Amygdala (tissue), 56 donors: ENCODE data around the gene TMEM178B.

Source experiments
- DNase-seq, 56 donors: peaks; one replicate each; lab custom pipeline; 2025; lab: John Stamatoyannopoulos, UW

TMEM178B gene

DNA sequence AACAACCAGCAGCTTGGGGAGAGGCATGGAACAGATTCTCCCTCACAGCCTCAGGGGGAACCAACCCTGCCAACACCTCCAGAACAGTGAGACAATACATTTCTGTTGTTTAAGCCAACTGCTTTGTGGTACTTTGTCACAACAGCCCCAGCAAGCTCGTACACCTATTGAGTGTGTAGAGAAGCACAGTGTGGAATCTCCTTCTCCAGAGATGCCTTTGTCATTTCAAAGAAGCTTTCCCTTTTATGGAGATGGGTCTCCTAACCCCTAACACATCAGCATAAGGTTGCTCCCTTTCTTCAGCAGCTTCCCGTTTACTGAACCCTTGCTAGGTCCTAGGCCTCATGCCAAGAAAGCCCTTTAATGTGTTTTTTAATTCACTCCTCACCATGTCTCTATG is 416.6 kb downstream of the TMEM178B start:
- no peak for DNase-seq

DNA sequence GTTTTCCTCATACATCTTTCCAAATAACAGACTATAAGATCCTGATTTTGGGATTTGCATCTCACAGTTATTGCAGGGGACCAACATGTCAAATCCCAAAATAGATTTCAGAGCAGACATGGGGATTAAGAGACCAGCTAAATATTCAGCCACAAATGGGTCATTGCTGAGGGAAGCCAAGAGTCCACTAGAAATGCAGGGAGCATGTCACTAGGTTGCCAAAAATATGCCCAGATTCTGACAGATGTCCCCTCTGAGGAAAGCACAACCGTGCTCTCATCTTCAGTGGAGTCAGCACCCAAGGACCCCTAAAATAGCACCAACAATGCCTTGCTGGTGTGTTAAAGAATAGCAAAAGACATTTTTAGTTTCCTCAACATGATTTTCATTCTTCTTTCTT is 421.2 kb downstream of the TMEM178B start:
- no peak for DNase-seq

DNA sequence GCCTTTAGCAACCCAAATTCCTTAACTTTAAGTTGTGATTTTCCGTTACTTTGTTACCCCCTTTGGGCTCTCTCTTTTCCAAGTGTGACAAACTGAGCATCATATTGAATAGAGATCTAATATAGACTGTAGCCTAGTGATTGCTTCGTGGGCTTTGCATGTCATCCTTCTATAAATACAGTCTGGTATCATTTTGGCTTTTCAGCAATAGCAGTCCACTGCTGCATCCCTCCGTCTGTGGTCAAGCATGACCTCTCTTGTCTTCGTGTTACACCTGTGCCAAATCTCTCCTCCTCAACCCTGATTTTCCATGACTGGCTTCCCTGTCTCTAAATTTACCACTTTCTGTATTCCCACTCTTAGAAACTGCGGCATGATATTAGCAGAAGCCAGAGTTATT is 423.5 kb downstream of the TMEM178B start:
- DNase-seq, result no peak

DNA sequence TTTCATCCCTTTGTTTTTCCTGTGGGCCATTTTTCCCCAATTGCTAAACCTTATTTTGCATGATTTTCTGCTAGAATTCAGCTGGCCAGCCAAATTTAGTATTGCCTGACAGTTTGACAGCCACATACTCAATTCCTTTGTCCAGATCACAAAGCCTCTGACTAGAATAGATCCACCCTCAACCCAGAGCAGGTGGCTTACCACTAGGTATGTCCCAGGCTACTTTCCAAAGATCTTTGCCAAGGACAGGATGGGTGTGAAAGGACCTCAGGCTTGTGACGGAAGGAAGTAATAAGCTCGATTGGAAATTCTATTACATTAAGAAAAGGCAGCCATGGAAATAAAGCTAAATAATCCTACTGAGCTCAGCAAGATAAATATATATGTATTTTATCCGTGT is 426.7 kb downstream of the TMEM178B start:
- DNase-seq, result no peak

DNA sequence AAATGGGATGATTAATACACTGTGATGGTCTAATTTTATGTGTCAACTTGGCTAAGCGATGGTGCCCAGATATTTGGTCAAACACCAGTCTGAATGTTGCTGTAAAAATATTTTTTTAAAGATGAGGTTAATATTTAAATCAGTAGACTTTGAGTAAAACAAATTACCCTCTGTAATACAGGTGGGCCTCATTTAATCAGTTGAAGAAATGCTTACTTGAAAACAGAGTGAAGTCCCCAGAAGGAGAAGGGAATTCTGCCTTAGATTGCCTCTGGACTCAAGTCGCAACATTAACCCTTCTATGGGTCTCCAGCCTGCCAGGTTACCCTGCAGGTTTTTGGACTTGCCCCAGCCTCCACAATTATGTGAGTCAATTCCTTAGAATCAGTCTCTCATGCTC is 427.6 kb downstream of the TMEM178B start:
- DNase-seq, result no peak

GRCh38 chr7:141511316-141511675 is 437.4 kb downstream of the TMEM178B start:
- peak in 4 of 56 donors; percentile 2 to 31 (median 10) for DNase-seq

DNA sequence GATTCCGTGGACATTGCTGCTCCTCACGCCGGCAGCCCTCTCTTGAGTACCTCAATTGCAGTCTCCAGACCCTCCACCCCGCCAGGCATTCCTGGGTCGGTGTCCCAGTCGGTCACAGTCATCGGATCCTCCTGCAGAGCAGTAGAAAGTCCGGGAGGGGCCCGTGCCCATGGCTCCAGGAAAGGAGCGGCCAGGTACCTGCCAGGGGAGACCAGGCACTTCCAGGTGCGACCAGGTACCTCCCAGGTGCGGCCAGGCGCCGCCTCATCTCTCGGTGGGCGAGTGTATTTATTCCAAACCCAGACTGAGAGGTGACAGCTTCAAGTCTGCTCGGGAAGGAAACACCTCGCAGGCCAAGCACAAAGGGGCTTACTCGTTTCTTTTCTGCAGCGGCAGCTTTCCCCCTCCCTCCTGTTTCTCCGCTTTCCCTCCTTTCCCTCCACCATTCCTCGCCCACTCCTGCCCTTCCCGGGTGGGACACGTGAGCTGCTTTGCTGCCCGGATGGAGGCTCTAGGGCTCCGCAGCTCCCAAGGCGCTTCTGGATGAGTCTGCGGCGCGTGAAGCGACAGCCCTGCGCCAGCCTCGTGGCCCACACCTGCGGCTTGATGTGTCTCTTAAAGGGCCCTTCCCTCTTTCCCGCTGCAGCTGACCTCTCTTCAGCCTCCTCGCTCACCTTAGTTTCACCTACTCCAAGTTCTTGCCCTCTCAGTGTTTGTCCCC is 438.0 kb downstream of the TMEM178B start:
- DNase-seq, result peak in 34 of 56 donors; percentile 1 to 51 (median 14)

DNA sequence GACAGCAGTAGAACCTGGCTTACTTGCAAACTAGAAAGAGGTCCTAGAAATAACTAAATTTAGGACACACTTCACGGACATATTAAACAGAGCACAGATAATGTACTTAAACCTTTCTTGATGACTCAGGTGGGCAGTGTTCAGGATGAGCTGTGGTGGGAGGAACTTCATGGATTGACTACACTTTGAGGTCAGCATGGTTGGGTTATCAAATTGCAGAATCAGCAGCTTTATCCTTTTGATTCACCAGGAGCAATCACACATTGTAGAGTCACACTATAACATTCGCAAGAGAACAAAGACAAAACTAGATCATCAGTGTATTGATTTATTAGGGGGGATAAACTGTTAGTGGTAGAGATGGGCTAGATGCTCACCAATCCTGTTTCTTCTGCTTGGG is 438.7 kb downstream of the TMEM178B start:
- DNase-seq, result no peak

DNA sequence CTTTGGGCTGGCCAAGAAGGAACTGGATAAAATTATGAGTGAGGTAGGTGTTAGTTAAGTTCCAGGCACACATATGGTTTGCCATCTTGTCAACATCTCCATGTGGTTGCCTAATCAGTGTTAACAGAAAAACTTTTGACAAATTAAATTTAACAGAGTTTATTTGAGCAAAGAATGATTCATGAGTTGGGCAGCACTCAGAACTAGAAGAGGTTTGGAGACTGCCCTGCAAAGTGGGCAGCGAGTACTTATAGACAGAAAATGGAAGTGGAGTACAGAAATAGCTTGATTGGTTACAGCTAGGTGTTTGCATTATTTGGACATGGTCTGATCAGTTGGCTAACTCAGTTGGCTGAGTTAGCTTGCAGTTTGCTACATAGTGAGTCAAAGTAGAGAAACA is 439.9 kb downstream of the TMEM178B start:
- no peak for DNase-seq

- DNase-seq, result no peak
Measured at GRCh38 chr7:141515941-141516340, 442.1 kb downstream of the TMEM178B start.

DNA sequence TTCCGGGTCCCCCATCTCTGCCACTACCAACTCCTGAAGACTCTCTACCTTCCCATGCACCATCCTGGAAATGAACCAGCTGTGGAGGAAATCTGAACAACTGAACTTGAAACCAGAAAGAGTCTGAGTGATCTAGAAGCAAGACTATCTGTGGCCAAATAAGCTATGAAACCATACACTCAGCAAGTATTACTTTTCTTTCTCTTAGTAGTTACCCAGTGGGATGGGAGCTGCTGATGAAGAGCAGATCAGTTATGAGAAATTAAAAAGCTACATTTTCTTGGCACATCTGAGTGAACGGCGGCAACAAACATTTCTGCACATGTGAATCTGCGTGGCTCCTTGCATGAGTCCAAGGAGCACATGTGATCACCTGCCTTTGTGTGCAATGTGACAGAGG is 445.8 kb downstream of the TMEM178B start:
- DNase-seq, result no peak

- no peak for DNase-seq
Measured at GRCh38 chr7:141522657-141523342, 448.9 kb downstream of the TMEM178B start.

DNA sequence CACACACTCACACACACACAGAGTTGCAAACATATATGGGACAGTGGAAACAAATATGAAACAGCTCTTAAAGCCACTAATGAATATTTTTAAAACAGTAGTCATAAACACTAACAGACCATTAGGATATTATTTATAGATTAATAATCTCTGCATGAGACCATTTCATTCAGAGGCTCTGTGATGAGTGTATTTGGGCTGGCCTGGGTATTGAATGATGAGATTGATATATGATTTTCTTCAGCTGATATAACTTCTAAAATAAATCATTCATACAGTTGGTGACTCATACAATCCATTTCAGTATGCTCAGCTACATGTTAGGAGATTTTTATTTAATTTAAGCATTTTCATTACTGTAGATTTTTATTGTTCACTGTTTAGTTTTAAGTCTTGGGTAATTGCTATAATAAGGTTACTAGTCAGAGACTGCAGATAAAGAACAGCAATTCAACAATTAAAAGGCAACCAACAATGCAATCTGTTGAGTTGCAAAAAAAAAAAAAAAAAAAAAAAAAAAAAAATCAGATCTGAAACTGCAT is 452.2 kb downstream of the TMEM178B start:
- DNase-seq, result no peak

DNA sequence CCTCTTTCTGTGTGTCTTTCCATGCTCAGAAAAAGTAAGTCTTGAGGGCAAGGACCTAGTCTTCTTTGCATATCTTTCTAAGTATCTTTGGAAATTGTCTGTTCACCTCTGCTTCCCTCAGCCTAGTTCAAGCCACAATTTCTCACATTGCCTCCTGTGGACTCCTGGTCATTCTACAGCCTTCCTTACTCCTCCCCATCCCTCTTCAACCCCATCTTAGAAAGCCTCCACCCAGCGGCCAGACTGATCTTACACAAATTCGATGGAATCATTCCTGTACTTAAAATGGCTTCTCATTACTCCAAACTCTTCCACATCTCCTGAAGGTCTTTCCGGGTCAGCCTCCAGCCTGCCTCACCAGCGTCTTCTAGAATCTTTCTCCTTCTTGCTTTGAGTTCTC is 453.2 kb downstream of the TMEM178B start:
- no peak for DNase-seq

DNA sequence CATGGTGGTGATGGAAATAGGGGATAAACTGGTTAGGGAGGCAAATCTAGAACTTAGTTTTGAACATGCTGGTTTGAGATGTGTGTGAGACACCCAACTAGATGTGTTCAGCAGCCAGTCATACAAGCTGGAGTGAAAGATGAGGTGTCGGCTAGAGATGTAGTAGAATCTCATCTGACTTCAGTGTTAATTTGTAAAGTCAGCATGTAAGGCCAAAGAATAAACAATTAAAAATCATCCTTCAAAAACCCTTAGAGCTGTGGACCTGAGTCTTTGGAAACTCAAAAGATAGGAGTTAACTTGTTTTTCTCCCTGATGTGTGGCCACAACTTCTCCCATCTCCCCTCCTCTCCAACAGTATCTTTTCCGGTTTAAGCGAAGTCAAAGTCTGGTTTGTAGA is 454.5 kb downstream of the TMEM178B start:
- DNase-seq, result no peak
